SU-DHL-6 (cell line): ENCODE measurements around the gene BTBD2.

ENCODE experiments used
- CTCF ChIP-seq: fragments of 200-600 bp; sonication (generic); IDR thresholded peaks from one replicate; pipeline ENCODE4 v1.5.1; 2017; ENCODE audit warnings: antibody characterized with exemption, mild to moderate bottlenecking, low read length, moderate library complexity; ENCODE audit not compliant: insufficient read depth, poor library complexity, severe bottlenecking
- EZH2phosphoT487 ChIP-seq: fragments of 200-600 bp; sonication (generic), shearing (Covaris generic); conservative IDR thresholded peaks from 2 replicates; pipeline ENCODE4 v1.6.1; 2018; ENCODE audit warnings: mild to moderate bottlenecking, antibody characterized with exemption, low read length, moderate library complexity, mixed read lengths

GRCh38 chr19:2039089-2039958 is 23.8 kb upstream of the BTBD2 start:
- TF ChIP-seq CTCF (no peak), EZH2phosphoT487 (no peak)
